Liver (tissue), 9 donors: ENCODE measurements around the gene SEC31A. TPM values are rescaled to one million over a fixed set of nuclear protein-coding genes. Genes with fewer than 3 reads are reported as not detected.

Source experiments
- DNase-seq: peaks from one replicate; pipeline ENCODE4 v3.0.0-alpha.2; 2017; ENCODE audit warnings: low spot score
- H3K27ac ChIP-seq, 2 donors: one replicate each; pipeline ENCODE4 v1.7.0; 2013; ENCODE audit warnings: inconsistent platforms in 2 of 2, low read length in 2 of 2, control low read depth in 1 of 2, low read depth in 1 of 2, mild to moderate bottlenecking in 1 of 2
- H3K27me3 ChIP-seq, 4 donors: one replicate each; pipeline versions ENCODE4 v1.6.1 to v1.7.0; 2013; ENCODE audit warnings: low read length in 3 of 4, inconsistent platforms in 1 of 4, mild to moderate bottlenecking in 1 of 4, moderate library complexity in 1 of 4; ENCODE audit not compliant: control insufficient read depth in 4 of 4, insufficient read depth in 4 of 4
- H3K36me3 ChIP-seq, 4 donors: one replicate each; pipeline versions ENCODE4 v1.6.1 to v1.7.0; 2013; ENCODE audit warnings: low read length in 3 of 4, mild to moderate bottlenecking in 3 of 4, low read depth in 1 of 4, moderate library complexity in 1 of 4; ENCODE audit not compliant: control insufficient read depth in 4 of 4, insufficient read depth in 3 of 4
- H3K4me1 ChIP-seq, 4 donors: one replicate each; pipeline versions ENCODE4 v1.6.1 to v1.7.0; 2013; ENCODE audit warnings: low read length in 3 of 4, mild to moderate bottlenecking in 3 of 4, moderate library complexity in 1 of 4; ENCODE audit not compliant: control insufficient read depth in 4 of 4, insufficient read depth in 4 of 4
- H3K4me3 ChIP-seq, 3 donors: one replicate each; pipeline versions ENCODE4 v1.6.1 to v1.7.0; 2013; ENCODE audit warnings: low read length in 3 of 3, control low read depth in 1 of 3, low read depth in 1 of 3, mild to moderate bottlenecking in 1 of 3
- H3K9ac ChIP-seq, 2 donors: one replicate each; pipeline ENCODE4 v1.7.0; 2013; ENCODE audit warnings: low read length in 2 of 2, mild to moderate bottlenecking in 2 of 2, moderate library complexity in 2 of 2, control low read depth in 1 of 2, low read depth in 1 of 2
- H3K9me3 ChIP-seq, 4 donors: one replicate each; pipeline versions ENCODE4 v1.6.1 to v1.7.0; 2013; ENCODE audit warnings: low read length in 3 of 4; ENCODE audit not compliant: control insufficient read depth in 4 of 4
- EGR1 ChIP-seq, 2 donors: IDR thresholded peaks; 2 replicates each; pipeline ENCODE4 v1.6.1; 2016 to 2018; ENCODE audit warnings: antibody characterized with exemption in 2 of 2, low read depth in 2 of 2
- FOXA2 ChIP-seq: IDR thresholded peaks from 2 replicates; pipeline ENCODE4 v1.6.1; 2016; ENCODE audit warnings: antibody characterized with exemption
- GABPA ChIP-seq, 2 donors: IDR thresholded peaks in 1 of 2; conservative IDR thresholded peaks in 1 of 2; 2 replicates each; pipeline ENCODE4 v1.6.1; 2016; ENCODE audit warnings: antibody characterized with exemption in 2 of 2, mild to moderate bottlenecking in 1 of 2, moderate library complexity in 1 of 2
- HNF4A ChIP-seq, 2 donors: conservative IDR thresholded peaks; 2 replicates each; pipeline ENCODE4 v1.6.1; 2016; ENCODE audit warnings: antibody characterized with exemption in 2 of 2, mild to moderate bottlenecking in 2 of 2
- NR2F2 ChIP-seq: IDR thresholded peaks from 2 replicates; pipeline ENCODE4 v1.6.1; 2016; ENCODE audit warnings: antibody characterized with exemption
- TAF1 ChIP-seq: conservative IDR thresholded peaks from 2 replicates; pipeline ENCODE4 v1.6.1; 2016; ENCODE audit warnings: antibody characterized with exemption, mild to moderate bottlenecking
- YY1 ChIP-seq: IDR thresholded peaks from 2 replicates; pipeline ENCODE4 v1.6.1; 2016; ENCODE audit warnings: antibody characterized with exemption, mild to moderate bottlenecking
- WGBS: extraction: QIAGEN DNeasy Blood & Tissue Kit; methylation state at CpG from one replicate; pipeline ENCODE4 v1.1.7; 2013; 5-methylcytosine and 5-hydroxymethylcytosine counted together
- polyA plus RNA-seq, 2 donors: library from polyadenylated mRNA; stranded (reverse) in 1 of 2; unstranded in 1 of 2; fragments of 200-250 nt in 1 of 2; fragments of >200 nt in 1 of 2; fragmentation: Nextera tagmentation in 1 of 2; extraction: Ambion mirVana in 1 of 2; gene quantifications; one replicate each; pipeline versions ENCODE4 v1.2.1 to v1.2.3, GENCODE V29; 2013 to 2015
- total RNA-seq, 2 donors: library from RNA; depleted of rRNA; stranded (reverse); fragments of >200 nt; gene quantifications; one replicate each; pipeline ENCODE4 v1.2.3, GENCODE V29; 2014
- TF ChIP-seq, protein P1 (sequence below): fragments of 150-350 bp; IDR thresholded peaks from 2 replicates; pipeline ENCODE4 v1.5.1; 2017; ENCODE audit warnings: improper control_type of control experiment, low read depth, low read length; ENCODE audit not compliant: missing input control
- TF ChIP-seq, protein P2 (sequence below): IDR thresholded peaks from 2 replicates; pipeline ENCODE4 v1.6.1; 2016; ENCODE audit warnings: antibody characterized with exemption
- donor health status: healthy.
- donor health status: healthy.
- donor health status: healthy.
- donor health status: healthy.
- donor health status: healthy.

The SEC31A gene
- total and polyA plus RNA-seq, 4 donors: 79.9 to 204 (median 88.9) TPM

DNA sequence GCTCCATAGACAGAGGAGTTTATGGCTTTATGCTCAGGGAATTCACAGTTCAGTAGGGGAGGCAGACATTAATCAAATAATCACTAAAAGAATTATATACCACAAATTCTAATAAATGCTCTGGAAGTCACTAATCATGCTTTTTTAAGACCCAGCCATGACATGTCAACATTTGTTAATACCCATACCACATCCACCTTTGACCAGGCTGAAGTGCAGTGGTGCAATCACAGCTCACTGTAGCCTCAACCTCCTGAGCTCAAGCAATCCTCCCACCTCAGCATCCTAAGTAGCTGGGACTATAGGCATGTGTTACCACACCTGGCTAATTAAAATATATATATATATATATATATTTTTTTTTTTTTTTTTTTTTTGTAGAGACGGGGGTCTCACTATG lies 79.6 kb downstream of the SEC31A start:
- Histone ChIP-seq H3K4me1 (peaks cover 0 to 6% (median 6%) of the 10 kb centered on the region in 4 donors), H3K36me3 (no peaks in the 10 kb centered on the region), H3K9ac (no peak overlapping the region), H3K27ac (peak overlapping the region in 1 of 2 donors; percentile 32), H3K27me3 (no peaks in the 10 kb centered on the region), H3K9me3 (no peaks in the 10 kb centered on the region), H3K4me3 (no peak overlapping the region)
- DNase-seq: no peak
- WGBS: 47% methylated on average over 1 of the region's 1 CpG
- peak; percentile 37 to 57 for TF ChIP-seq HNF4A (conservative IDR thresholded peaks at IDR 0.05)
- TF ChIP-seq, protein P1, sequence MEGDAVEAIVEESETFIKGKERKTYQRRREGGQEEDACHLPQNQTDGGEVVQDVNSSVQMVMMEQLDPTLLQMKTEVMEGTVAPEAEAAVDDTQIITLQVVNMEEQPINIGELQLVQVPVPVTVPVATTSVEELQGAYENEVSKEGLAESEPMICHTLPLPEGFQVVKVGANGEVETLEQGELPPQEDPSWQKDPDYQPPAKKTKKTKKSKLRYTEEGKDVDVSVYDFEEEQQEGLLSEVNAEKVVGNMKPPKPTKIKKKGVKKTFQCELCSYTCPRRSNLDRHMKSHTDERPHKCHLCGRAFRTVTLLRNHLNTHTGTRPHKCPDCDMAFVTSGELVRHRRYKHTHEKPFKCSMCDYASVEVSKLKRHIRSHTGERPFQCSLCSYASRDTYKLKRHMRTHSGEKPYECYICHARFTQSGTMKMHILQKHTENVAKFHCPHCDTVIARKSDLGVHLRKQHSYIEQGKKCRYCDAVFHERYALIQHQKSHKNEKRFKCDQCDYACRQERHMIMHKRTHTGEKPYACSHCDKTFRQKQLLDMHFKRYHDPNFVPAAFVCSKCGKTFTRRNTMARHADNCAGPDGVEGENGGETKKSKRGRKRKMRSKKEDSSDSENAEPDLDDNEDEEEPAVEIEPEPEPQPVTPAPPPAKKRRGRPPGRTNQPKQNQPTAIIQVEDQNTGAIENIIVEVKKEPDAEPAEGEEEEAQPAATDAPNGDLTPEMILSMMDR: no peak
- no peak for TF ChIP-seq EGR1 (IDR thresholded peaks at IDR 0.05; ENCODE audit: low read depth in 2 of 2)

DNA sequence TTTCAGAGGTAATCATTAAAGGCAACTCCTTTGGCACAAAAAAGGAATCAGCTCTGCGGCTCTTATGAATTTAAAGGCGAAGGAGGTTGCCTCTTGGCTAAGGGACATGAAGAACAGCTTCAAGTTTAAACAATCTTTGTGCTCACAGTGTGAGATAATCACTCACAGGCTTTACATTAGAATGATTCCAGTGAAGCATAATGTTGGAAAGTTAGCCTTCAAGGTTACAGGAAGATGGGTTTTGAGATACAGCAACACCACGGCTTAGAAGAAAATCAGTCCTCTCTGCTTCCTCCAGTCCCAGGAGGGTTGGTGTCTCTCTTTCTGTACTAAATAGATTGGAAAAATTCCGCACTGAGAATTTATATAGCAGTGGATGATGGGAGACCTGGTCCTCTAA lies 80.8 kb downstream of the SEC31A start:
- DNase-seq: no peak
- Histone ChIP-seq H3K27ac (no peak overlapping the region), H3K9me3 (no peaks in the 10 kb centered on the region), H3K4me3 (no peak overlapping the region), H3K4me1 (peaks cover 0 to 6% (median 6%) of the 10 kb centered on the region in 4 donors), H3K27me3 (no peaks in the 10 kb centered on the region), H3K9ac (no peak overlapping the region), H3K36me3 (no peaks in the 10 kb centered on the region)
- WGBS: 79% methylated on average over 4 of the region's 4 CpGs
- TF ChIP-seq NR2F2 (no peak), HNF4A (conservative IDR thresholded peaks at IDR 0.05) (no peak), FOXA2 (no peak), TAF1 (no peak), EGR1 (IDR thresholded peaks at IDR 0.05; ENCODE audit: low read depth in 2 of 2) (no peak), GABPA (IDR thresholded peaks at IDR 0.05 in 1 of 2, conservative IDR thresholded peaks at IDR 0.05 in 1 of 2) (no peak), YY1 (no peak)
- TF ChIP-seq, protein P2, sequence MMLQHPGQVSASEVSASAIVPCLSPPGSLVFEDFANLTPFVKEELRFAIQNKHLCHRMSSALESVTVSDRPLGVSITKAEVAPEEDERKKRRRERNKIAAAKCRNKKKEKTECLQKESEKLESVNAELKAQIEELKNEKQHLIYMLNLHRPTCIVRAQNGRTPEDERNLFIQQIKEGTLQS: no peak
- TF ChIP-seq, protein P1: no peak

DNA sequence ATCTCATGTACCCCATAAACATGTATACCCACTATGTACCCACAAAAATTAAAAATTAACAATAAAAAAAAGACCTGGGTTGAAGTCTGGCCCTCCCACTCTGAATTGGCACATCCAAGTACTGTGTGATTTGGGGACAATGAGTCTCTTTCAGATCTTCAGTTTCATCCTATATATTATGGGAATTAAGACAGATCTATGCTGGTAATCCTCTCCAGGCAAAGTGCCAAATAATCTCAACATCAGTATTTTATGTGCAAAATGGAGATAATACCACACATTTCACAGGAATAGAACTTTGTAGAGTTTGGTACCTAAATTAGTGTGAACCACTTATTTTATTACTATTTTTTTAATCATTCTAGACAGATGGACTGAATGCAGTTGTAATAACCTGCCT lies 81.3 kb downstream of the SEC31A start:
- no peak overlapping the region for H3K27ac ChIP-seq
- no peak for DNase-seq
- no peak overlapping the region for H3K9ac ChIP-seq
- H3K4me3 ChIP-seq: no peak overlapping the region
- H3K27me3 ChIP-seq: no peaks in the 10 kb centered on the region
- no peak for TF ChIP-seq EGR1 (IDR thresholded peaks at IDR 0.05; ENCODE audit: low read depth in 2 of 2)
- TF ChIP-seq, protein P2: no peak
- H3K9me3 ChIP-seq: no peaks in the 10 kb centered on the region
- peaks cover 0 to 6% (median 6%) of the 10 kb centered on the region in 4 donors for H3K4me1 ChIP-seq
- no peaks in the 10 kb centered on the region for H3K36me3 ChIP-seq
